ENCODE data around the gene SLBP.

Gene SLBP

GRCh38 chr4:1744552-1744951 lies 32.4 kb upstream of the SLBP start:
- H3K4me3 ChIP-seq (ENCODE audit: low read depth, low read length) = no peak overlapping the region
- no peak for TF ChIP-seq CTCF (IDR thresholded peaks at IDR 0.05; ENCODE audit: insufficient read depth, low read depth, low read length, missing control alignments)
- no peak for DNase-seq (ENCODE audit: low read depth)

GRCh38 chr4:1743975-1744374 lies 31.9 kb upstream of the SLBP start:
- TF ChIP-seq CTCF (IDR thresholded peaks at IDR 0.05; ENCODE audit: insufficient read depth, low read depth, low read length, missing control alignments) = no peak
- DNase-seq (ENCODE audit: low read depth) = no peak
- H3K4me3 ChIP-seq (ENCODE audit: low read depth, low read length) = no peak overlapping the region

- H3K4me3 ChIP-seq (ENCODE audit: low read depth, low read length) = no peak overlapping the region
- TF ChIP-seq CTCF (IDR thresholded peaks at IDR 0.05; ENCODE audit: insufficient read depth, low read depth, low read length, missing control alignments) = no peak
- no peak for DNase-seq (ENCODE audit: low read depth)
Observed at GRCh38 chr4:1743551-1743950, 31.4 kb upstream of the SLBP start.

- no peak for TF ChIP-seq CTCF (IDR thresholded peaks at IDR 0.05; ENCODE audit: insufficient read depth, low read depth, low read length, missing control alignments)
- no peak overlapping the region for H3K4me3 ChIP-seq (ENCODE audit: low read depth, low read length)
- DNase-seq (ENCODE audit: low read depth) = no peak
Observed at GRCh38 chr4:1741208-1741607, 29.1 kb upstream of the SLBP start.

GRCh38 chr4:1740021-1740545 lies 28.0 kb upstream of the SLBP start:
- TF ChIP-seq CTCF (IDR thresholded peaks at IDR 0.05; ENCODE audit: insufficient read depth, low read depth, low read length, missing control alignments) = no peak
- no peak for DNase-seq (ENCODE audit: low read depth)
- no peak overlapping the region for H3K4me3 ChIP-seq (ENCODE audit: low read depth, low read length)

GRCh38 chr4:1739358-1739757 lies 27.2 kb upstream of the SLBP start:
- no peak for TF ChIP-seq CTCF (IDR thresholded peaks at IDR 0.05; ENCODE audit: insufficient read depth, low read depth, low read length, missing control alignments)
- DNase-seq (ENCODE audit: low read depth) = no peak
- no peak overlapping the region for H3K4me3 ChIP-seq (ENCODE audit: low read depth, low read length)

- no peak for TF ChIP-seq CTCF (IDR thresholded peaks at IDR 0.05; ENCODE audit: insufficient read depth, low read depth, low read length, missing control alignments)
- no peak overlapping the region for H3K4me3 ChIP-seq (ENCODE audit: low read depth, low read length)
Observed at GRCh38 chr4:1738410-1738809, 26.3 kb upstream of the SLBP start.

More at GRCh38 chr4:1738410-1738809, 26.3 kb upstream of the SLBP start:
- no peak for DNase-seq (ENCODE audit: low read depth)

Data from GM12865 (cell line).